Posterior cingulate gyrus (tissue), 11 donors: ENCODE measurements around the gene C1GALT1.
"Not testable (repeated sequence)": the region's sequence is repeated elsewhere in the genome, so short reads cannot be mapped to it uniquely, and the experiment has no call there.

Experiments used
- DNase-seq, 10 donors: peaks; one replicate each; pipeline versions ENCODE4 v3.0.0 to v3.0.0-alpha.2; 2020 to 2021; ENCODE audit warnings: mixed read lengths in 3 of 10
- intact Hi-C: fragments of 100-400 bp; cut with DNase I; formaldehyde crosslinking; loops from one replicate; pipeline ENCODE4 v1.15.1; 2023

Gene C1GALT1

GRCh38 chr7:7192798-7193788 lies 10.7 kb downstream of the C1GALT1 start:
- DNase-seq, intact Hi-C loops: not testable (repeated sequence)

GRCh38 chr7:7199592-7199991 lies 17.2 kb downstream of the C1GALT1 start:
- DNase-seq, intact Hi-C loops: not testable (repeated sequence)

- intact Hi-C loops, DNase-seq: not testable (repeated sequence)
Observed at GRCh38 chr7:7200255-7200654, 17.9 kb downstream of the C1GALT1 start.

GRCh38 chr7:7201578-7202374 lies 19.4 kb downstream of the C1GALT1 start:
- DNase-seq: no peak
- intact Hi-C loops: no loop called here

- DNase-seq: no peak
- intact Hi-C loops: no loop called here
Observed at GRCh38 chr7:7202375-7202720, 20.0 kb downstream of the C1GALT1 start.

GRCh38 chr7:7203813-7204575 lies 21.6 kb downstream of the C1GALT1 start:
- intact Hi-C loops: no loop called here
- DNase-seq: no peak

GRCh38 chr7:7207876-7208275 lies 25.5 kb downstream of the C1GALT1 start:
- intact Hi-C loops: no loop called here
- DNase-seq: no peak

GRCh38 chr7:7208520-7208919 lies 26.2 kb downstream of the C1GALT1 start:
- no peak for DNase-seq
- intact Hi-C loops: no loop called here

GRCh38 chr7:7209412-7210050 lies 27.2 kb downstream of the C1GALT1 start:
- intact Hi-C loops: no loop called here

GRCh38 chr7:7210475-7211237 lies 28.3 kb downstream of the C1GALT1 start:
- intact Hi-C loops: no loop called here
- no peak for DNase-seq

More at GRCh38 chr7:7209412-7210050, 27.2 kb downstream of the C1GALT1 start:
- DNase-seq: no peak

GRCh38 chr7:7212612-7213011 lies 30.3 kb downstream of the C1GALT1 start:
- DNase-seq: no peak
- intact Hi-C loops: no loop called here

- no peak for DNase-seq
- intact Hi-C loops: no loop called here
Observed at GRCh38 chr7:7214398-7215347, 32.3 kb downstream of the C1GALT1 start.

- intact Hi-C loops: no loop called here
- DNase-seq: no peak
Observed at GRCh38 chr7:7216279-7216678, 33.9 kb downstream of the C1GALT1 start.

- intact Hi-C loops: no loop called here
- no peak for DNase-seq
Observed at GRCh38 chr7:7219216-7219615, 36.9 kb downstream of the C1GALT1 start.

- no peak for DNase-seq
- intact Hi-C loops: no loop called here
Observed at GRCh38 chr7:7220821-7221220, 38.5 kb downstream of the C1GALT1 start.

- intact Hi-C loops: no loop called here
- DNase-seq: no peak
Observed at GRCh38 chr7:7221599-7222038, 39.3 kb downstream of the C1GALT1 start.

GRCh38 chr7:7223250-7223649 lies 40.9 kb downstream of the C1GALT1 start:
- intact Hi-C loops: no loop called here
- DNase-seq: no peak

- intact Hi-C loops: no loop called here
- no peak for DNase-seq
Observed at GRCh38 chr7:7226407-7226806, 44.1 kb downstream of the C1GALT1 start.
